ENCODE results near the gene TENM3.

DNA sequence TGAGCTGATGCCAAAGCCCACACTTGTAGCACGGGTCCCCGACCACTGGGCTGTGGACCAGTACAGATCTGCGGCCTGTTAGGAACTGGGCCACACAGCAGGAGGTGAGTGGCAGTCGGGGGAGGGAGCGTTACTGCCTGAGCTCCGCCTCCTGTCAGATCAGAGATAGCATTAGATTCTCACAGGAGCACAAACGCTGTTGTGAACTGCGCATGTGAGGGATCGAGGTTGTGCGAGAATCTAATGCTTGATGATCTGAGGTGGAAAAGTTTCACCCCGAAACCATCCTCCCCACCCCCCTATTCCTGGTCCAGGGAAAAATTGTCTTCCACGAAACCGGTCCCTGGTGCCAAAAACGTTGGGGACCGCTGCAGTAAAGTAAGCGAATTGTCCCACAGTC, 382.0 kb downstream of the TENM3 start:
- TF ChIP-seq POLR2AphosphoS5 (IDR thresholded peaks at IDR 0.05; ENCODE audit: insufficient read depth, low read depth, low read length), result no peak
- TF ChIP-seq, protein P1, sequence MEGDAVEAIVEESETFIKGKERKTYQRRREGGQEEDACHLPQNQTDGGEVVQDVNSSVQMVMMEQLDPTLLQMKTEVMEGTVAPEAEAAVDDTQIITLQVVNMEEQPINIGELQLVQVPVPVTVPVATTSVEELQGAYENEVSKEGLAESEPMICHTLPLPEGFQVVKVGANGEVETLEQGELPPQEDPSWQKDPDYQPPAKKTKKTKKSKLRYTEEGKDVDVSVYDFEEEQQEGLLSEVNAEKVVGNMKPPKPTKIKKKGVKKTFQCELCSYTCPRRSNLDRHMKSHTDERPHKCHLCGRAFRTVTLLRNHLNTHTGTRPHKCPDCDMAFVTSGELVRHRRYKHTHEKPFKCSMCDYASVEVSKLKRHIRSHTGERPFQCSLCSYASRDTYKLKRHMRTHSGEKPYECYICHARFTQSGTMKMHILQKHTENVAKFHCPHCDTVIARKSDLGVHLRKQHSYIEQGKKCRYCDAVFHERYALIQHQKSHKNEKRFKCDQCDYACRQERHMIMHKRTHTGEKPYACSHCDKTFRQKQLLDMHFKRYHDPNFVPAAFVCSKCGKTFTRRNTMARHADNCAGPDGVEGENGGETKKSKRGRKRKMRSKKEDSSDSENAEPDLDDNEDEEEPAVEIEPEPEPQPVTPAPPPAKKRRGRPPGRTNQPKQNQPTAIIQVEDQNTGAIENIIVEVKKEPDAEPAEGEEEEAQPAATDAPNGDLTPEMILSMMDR (IDR thresholded peaks at IDR 0.05; ENCODE audit: extremely low read depth in 1 of 2, insufficient read depth in 1 of 2, low read depth in 1 of 2, low read length in 2 of 2), result no peak
- TF ChIP-seq, protein P2, sequence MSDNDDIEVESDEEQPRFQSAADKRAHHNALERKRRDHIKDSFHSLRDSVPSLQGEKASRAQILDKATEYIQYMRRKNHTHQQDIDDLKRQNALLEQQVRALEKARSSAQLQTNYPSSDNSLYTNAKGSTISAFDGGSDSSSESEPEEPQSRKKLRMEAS (IDR thresholded peaks at IDR 0.05; ENCODE audit: insufficient read depth, insufficient read length), result no peak
- TF ChIP-seq POLR2A (IDR thresholded peaks at IDR 0.05; ENCODE audit: low read depth, low read length), result no peak
- TF ChIP-seq EZH2 (IDR thresholded peaks at IDR 0.05; ENCODE audit: borderline replicate concordance, low read depth, low read length, severe bottlenecking), result no peak
- no peak for TF ChIP-seq JUN (IDR thresholded peaks at IDR 0.05; ENCODE audit: borderline replicate concordance, insufficient read depth, insufficient read length, low read depth)
- no peak for TF ChIP-seq FOS (IDR thresholded peaks at IDR 0.05; ENCODE audit: borderline replicate concordance, insufficient read depth, low read length)
- no peak for TF ChIP-seq MYC (IDR thresholded peaks at IDR 0.05; ENCODE audit: low read depth, low read length)
- TF ChIP-seq GATA2 (IDR thresholded peaks at IDR 0.05; ENCODE audit: insufficient read depth, insufficient read length, low read depth, low read length), result no peak
